Body of pancreas (tissue), 4 donors: Measurements from ENCODE around the gene JMJD8.

Source experiments
- POLR2A ChIP-seq, 3 donors: fragments of 450-650 bp; IDR thresholded peaks; one replicate each; pipeline ENCODE4 v1.6.1; 2016; ENCODE audit warnings: antibody characterized with exemption in 3 of 3, mild to moderate bottlenecking in 2 of 3
- TF ChIP-seq, protein P1 (sequence below), 7 experiments: fragments of 450-650 bp in 4 of 7; fragments of 200-600 bp in 3 of 7; sonication (generic) in 3 of 7; IDR thresholded peaks; one replicate each; pipeline ENCODE4 v1.5.1; 2016 to 2019; ENCODE audit warnings: antibody characterized with exemption in 7 of 7

DNA sequence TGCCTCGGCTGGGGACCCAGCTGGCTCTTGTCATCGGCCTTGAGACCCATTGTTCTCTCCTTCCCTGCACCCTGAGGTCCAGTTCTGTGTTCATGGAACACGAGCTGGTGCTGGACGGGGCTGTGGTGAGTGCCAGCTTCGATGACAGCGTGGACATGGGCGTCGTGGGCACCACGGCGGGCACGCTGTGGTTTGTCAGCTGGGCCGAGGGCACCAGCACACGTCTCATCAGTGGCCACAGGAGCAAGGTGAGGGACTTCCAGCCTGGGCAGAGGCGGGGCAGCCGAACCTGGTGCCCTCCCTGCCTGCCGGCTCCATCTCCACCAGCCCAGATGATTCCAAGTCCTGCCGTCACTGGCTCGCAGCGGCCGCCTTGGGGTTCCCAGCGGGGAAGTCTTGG lies 21.5 kb downstream of the JMJD8 start:
- TF ChIP-seq, protein P1, sequence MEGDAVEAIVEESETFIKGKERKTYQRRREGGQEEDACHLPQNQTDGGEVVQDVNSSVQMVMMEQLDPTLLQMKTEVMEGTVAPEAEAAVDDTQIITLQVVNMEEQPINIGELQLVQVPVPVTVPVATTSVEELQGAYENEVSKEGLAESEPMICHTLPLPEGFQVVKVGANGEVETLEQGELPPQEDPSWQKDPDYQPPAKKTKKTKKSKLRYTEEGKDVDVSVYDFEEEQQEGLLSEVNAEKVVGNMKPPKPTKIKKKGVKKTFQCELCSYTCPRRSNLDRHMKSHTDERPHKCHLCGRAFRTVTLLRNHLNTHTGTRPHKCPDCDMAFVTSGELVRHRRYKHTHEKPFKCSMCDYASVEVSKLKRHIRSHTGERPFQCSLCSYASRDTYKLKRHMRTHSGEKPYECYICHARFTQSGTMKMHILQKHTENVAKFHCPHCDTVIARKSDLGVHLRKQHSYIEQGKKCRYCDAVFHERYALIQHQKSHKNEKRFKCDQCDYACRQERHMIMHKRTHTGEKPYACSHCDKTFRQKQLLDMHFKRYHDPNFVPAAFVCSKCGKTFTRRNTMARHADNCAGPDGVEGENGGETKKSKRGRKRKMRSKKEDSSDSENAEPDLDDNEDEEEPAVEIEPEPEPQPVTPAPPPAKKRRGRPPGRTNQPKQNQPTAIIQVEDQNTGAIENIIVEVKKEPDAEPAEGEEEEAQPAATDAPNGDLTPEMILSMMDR (IDR thresholded peaks at IDR 0.05): no peak
- no peak for TF ChIP-seq POLR2A (IDR thresholded peaks at IDR 0.05)
